HG03139 (cell line): ENCODE results near the gene VSX2.
"Not testable (repeated sequence)": the region's sequence is repeated elsewhere in the genome, so short reads cannot be mapped to it uniquely, and the experiment has no call there.

Experiments
- ATAC-seq: cut with Tn5 transposase; IDR thresholded peaks from one replicate; pipeline ENCODE4 v1.9.1; 2021; ENCODE audit not compliant: unreplicated experiment

The VSX2 gene

GRCh38 chr14:74257941-74258763 is 18.9 kb downstream of the VSX2 start:
- ATAC-seq, result no peak

- ATAC-seq, result no peak
These were observed 19.5 kb downstream of the VSX2 start for GRCh38 chr14:74258764-74259035.

- no peak for ATAC-seq
These were observed 20.3 kb downstream of the VSX2 start for GRCh38 chr14:74259513-74259912.

GRCh38 chr14:74260525-74261233 is 21.4 kb downstream of the VSX2 start:
- no peak for ATAC-seq

GRCh38 chr14:74261288-74261687 is 22.0 kb downstream of the VSX2 start:
- ATAC-seq, result no peak

GRCh38 chr14:74262076-74262475 is 22.8 kb downstream of the VSX2 start:
- ATAC-seq, result no peak

GRCh38 chr14:74263181-74263580 is 23.9 kb downstream of the VSX2 start:
- no peak for ATAC-seq

- no peak for ATAC-seq
These were observed 24.7 kb downstream of the VSX2 start for GRCh38 chr14:74263921-74264320.

GRCh38 chr14:74265301-74265965 is 26.2 kb downstream of the VSX2 start:
- ATAC-seq, result no peak

- ATAC-seq, result no peak
These were observed 28.3 kb downstream of the VSX2 start for GRCh38 chr14:74267588-74267987.

- ATAC-seq, result not testable (repeated sequence)
These were observed 31.3 kb downstream of the VSX2 start for GRCh38 chr14:74270382-74271177.

- ATAC-seq, result no peak
These were observed 32.1 kb downstream of the VSX2 start for GRCh38 chr14:74271365-74271764.

- no peak for ATAC-seq
These were observed 36.1 kb downstream of the VSX2 start for GRCh38 chr14:74275241-74275841.

- no peak for ATAC-seq
These were observed 38.8 kb downstream of the VSX2 start for GRCh38 chr14:74278080-74278479.

- no peak for ATAC-seq
These were observed 41.8 kb downstream of the VSX2 start for GRCh38 chr14:74281069-74281468.

GRCh38 chr14:74286736-74287135 is 47.5 kb downstream of the VSX2 start:
- no peak for ATAC-seq

- no peak for ATAC-seq
These were observed 50.6 kb downstream of the VSX2 start for GRCh38 chr14:74289801-74290200.

GRCh38 chr14:74290415-74290814 is 51.2 kb downstream of the VSX2 start:
- ATAC-seq, result no peak

- ATAC-seq, result no peak
These were observed 52.8 kb downstream of the VSX2 start for GRCh38 chr14:74292061-74292460.

- ATAC-seq, result no peak
These were observed 54.4 kb downstream of the VSX2 start for GRCh38 chr14:74293606-74294005.

- ATAC-seq, result no peak
These were observed 56.8 kb downstream of the VSX2 start for GRCh38 chr14:74296037-74296467.
